Stomach (tissue), 19 donors: ENCODE measurements around the gene P2RX6. TPM values are rescaled to one million over a fixed set of nuclear protein-coding genes. Genes with fewer than 3 reads are reported as not detected.

Experiments used
- DNase-seq, 2 donors: peaks; one replicate each; pipeline versions ENCODE4 v3.0.0 to v3.0.0-alpha.2; 2013 to 2019
- H3K27ac ChIP-seq, 5 donors: fragments of 200-600 bp in 4 of 5; sonication (generic) in 4 of 5; one replicate each; pipeline ENCODE4 v1.5.1; 2013 to 2019; ENCODE audit warnings: mild to moderate bottlenecking in 1 of 5, moderate library complexity in 1 of 5
- H3K27me3 ChIP-seq, 3 donors: fragments of 200-600 bp; sonication (generic); one replicate each; pipeline ENCODE4 v1.5.1; 2017 to 2019; ENCODE audit warnings: mixed run types in 1 of 3
- H3K36me3 ChIP-seq, 4 donors: fragments of 200-600 bp; sonication (generic); 1 replicate in 3 of 4; 2 replicates in 1 of 4; pipeline ENCODE4 v1.5.1; 2016 to 2019
- H3K4me1 ChIP-seq, 4 donors: fragments of 200-600 bp; sonication (generic); one replicate each; pipeline ENCODE4 v1.5.1; 2016 to 2019
- H3K4me3 ChIP-seq, 4 donors: fragments of 200-600 bp; sonication (generic) in 3 of 4; one replicate each; pipeline ENCODE4 v1.5.1; 2016 to 2019; ENCODE audit warnings: mild to moderate bottlenecking in 1 of 4
- H3K9me3 ChIP-seq, 4 donors: fragments of 200-600 bp; sonication (generic); one replicate each; pipeline ENCODE4 v1.5.1; 2016 to 2019
- EP300 ChIP-seq: sonication (generic); formaldehyde crosslinking; IDR thresholded peaks from one replicate; pipeline ENCODE4 v1.6.1; 2017; ENCODE audit warnings: antibody characterized with exemption
- POLR2A ChIP-seq, 4 donors: fragments of 450-650 bp; IDR thresholded peaks; one replicate each; pipeline ENCODE4 v1.6.1; 2016; ENCODE audit warnings: antibody characterized with exemption in 4 of 4, control low read depth in 2 of 4, mild to moderate bottlenecking in 1 of 4, moderate library complexity in 1 of 4
- POLR2AphosphoS5 ChIP-seq, 3 donors: sonication (generic); formaldehyde crosslinking; IDR thresholded peaks; one replicate each; pipeline ENCODE4 v1.6.1; 2016; ENCODE audit warnings: antibody characterized with exemption in 3 of 3
- WGBS, 5 donors: extraction: QIAGEN DNeasy Blood & Tissue Kit in 3 of 5; methylation state at CpG; one replicate each; pipeline versions ENCODE4 v1.1.5 to v1.1.7; 2013 to 2018; 5-methylcytosine and 5-hydroxymethylcytosine counted together
- intact Hi-C: fragments of 100-400 bp; cut with DNase I; formaldehyde crosslinking; loops from one replicate; pipeline ENCODE4 v1.15.1; 2023; ENCODE audit warnings: low total_unique reads
- long read RNA-seq, 10 donors: transcript quantifications; one replicate each; lab custom pipeline, GENCODE V29; 2026
- polyA plus RNA-seq, 3 donors: library from polyadenylated mRNA; stranded (reverse); fragments of 200-250 nt; gene quantifications; one replicate each; pipeline ENCODE4 v1.2.3, GENCODE V29; 2013
- total RNA-seq, 5 donors: library from RNA; depleted of rRNA; stranded (reverse); fragments of >200 nt; gene quantifications; one replicate each; pipeline versions ENCODE4 v1.1.0 to v1.2.3, GENCODE V29; 2014 to 2016
- TF ChIP-seq, protein P1 (sequence below), 7 experiments: fragments of 450-650 bp in 4 of 7; fragments of 200-600 bp in 3 of 7; sonication (generic) in 3 of 7; IDR thresholded peaks; one replicate each; pipeline ENCODE4 v1.5.1; 2016 to 2019; ENCODE audit warnings: antibody characterized with exemption in 7 of 7, control low read depth in 2 of 7, mild to moderate bottlenecking in 1 of 7
- donor health status: healthy with polysubstance abuse.
- donor health status: Bipolar disorder and iron deficiency.
- donor health status: healthy.

P2RX6 gene
- total RNA-seq (under 1 TPM in 1 of 5 donors, not detected in 4; 0.55 TPM), polyA plus RNA-seq (under 1 TPM in 2 of 3 donors, not detected in 1; 0.10 to 0.31 TPM)
- long read RNA-seq, donor 1, result 0 reads
- long read RNA-seq, donor 2, result 0 reads
- long read RNA-seq, donor 3, result 0 reads
- long read RNA-seq, donor 4, result 0 reads
- long read RNA-seq, donor 5, result 0 reads
- long read RNA-seq, donor 6, partial matches to known transcripts, result 0 of 1 reads
- long read RNA-seq, donor 6, other reads (novel, unspliced or antisense), result 0 of 1 reads
- long read RNA-seq, donor 7, result 0 reads
- long read RNA-seq, donor 8, result 0 reads
- long read RNA-seq, donor 9, result 0 reads
- long read RNA-seq, donor 10, result 0 reads

DNA sequence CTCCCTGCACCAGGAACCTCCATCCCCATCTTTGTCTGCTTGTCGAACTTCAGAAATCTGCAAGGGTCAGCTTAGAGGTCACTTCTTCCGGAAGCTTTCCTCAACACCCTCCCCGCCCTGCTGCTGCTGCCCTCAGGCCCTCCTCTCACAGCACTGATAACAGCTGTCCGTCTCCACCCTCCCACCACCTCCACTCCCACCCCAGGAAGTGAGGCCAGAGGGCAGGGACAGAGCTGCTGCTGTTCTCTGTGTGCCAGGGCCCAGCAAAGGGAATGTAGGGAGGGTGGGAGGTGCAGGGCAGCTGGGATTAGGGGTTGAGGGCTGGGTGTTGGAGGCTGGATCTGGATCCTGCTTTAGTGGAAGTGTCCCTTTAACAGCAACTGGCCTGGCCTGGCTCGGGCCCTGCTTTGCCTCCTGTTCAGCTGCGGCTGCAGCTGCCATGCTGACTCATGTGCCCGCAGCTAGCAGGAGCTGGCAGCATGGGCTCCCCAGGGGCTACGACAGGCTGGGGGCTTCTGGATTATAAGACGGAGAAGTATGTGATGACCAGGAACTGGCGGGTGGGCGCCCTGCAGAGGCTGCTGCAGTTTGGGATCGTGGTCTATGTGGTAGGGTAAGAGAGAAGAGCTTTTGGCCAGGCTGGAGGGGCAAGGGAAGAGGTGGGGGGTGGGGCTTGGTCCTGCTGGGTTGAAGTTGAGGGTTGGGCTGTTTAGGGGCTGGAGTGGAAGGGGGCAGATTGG, at the start of gene P2RX6:
P2RX6 (plus strand) TSS at position 440 of the 740 bp plus-strand sequence; CDS start at position 450, 10 bp downstream.
- Histone ChIP-seq H3K9me3 (no peaks in the 10 kb centered on the region), H3K27me3 (no peaks in the 10 kb centered on the region), H3K4me1 (peaks cover 15 to 29% (median 28%) of the 10 kb centered on the region in 4 donors), H3K4me3 (peak within 1 kb of the TSS; percentile 48 to 60 (median 54)), H3K27ac (peak within 1 kb of the TSS; percentile 45 to 84 (median 77)), H3K36me3 (no peaks in the 10 kb centered on the region)
- TF ChIP-seq, protein P1, sequence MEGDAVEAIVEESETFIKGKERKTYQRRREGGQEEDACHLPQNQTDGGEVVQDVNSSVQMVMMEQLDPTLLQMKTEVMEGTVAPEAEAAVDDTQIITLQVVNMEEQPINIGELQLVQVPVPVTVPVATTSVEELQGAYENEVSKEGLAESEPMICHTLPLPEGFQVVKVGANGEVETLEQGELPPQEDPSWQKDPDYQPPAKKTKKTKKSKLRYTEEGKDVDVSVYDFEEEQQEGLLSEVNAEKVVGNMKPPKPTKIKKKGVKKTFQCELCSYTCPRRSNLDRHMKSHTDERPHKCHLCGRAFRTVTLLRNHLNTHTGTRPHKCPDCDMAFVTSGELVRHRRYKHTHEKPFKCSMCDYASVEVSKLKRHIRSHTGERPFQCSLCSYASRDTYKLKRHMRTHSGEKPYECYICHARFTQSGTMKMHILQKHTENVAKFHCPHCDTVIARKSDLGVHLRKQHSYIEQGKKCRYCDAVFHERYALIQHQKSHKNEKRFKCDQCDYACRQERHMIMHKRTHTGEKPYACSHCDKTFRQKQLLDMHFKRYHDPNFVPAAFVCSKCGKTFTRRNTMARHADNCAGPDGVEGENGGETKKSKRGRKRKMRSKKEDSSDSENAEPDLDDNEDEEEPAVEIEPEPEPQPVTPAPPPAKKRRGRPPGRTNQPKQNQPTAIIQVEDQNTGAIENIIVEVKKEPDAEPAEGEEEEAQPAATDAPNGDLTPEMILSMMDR (IDR thresholded peaks at IDR 0.05), result no peak
- TF ChIP-seq POLR2AphosphoS5 (IDR thresholded peaks at IDR 0.05), result no peak
- no peak for TF ChIP-seq EP300
- peak in 1 of 2 donors; percentile 76 for DNase-seq
- intact Hi-C loops, result no loop called here
- 24 to 33% (median 28%) methylated on average over 12 of the region's 12 CpGs for WGBS, 5 donors

DNA sequence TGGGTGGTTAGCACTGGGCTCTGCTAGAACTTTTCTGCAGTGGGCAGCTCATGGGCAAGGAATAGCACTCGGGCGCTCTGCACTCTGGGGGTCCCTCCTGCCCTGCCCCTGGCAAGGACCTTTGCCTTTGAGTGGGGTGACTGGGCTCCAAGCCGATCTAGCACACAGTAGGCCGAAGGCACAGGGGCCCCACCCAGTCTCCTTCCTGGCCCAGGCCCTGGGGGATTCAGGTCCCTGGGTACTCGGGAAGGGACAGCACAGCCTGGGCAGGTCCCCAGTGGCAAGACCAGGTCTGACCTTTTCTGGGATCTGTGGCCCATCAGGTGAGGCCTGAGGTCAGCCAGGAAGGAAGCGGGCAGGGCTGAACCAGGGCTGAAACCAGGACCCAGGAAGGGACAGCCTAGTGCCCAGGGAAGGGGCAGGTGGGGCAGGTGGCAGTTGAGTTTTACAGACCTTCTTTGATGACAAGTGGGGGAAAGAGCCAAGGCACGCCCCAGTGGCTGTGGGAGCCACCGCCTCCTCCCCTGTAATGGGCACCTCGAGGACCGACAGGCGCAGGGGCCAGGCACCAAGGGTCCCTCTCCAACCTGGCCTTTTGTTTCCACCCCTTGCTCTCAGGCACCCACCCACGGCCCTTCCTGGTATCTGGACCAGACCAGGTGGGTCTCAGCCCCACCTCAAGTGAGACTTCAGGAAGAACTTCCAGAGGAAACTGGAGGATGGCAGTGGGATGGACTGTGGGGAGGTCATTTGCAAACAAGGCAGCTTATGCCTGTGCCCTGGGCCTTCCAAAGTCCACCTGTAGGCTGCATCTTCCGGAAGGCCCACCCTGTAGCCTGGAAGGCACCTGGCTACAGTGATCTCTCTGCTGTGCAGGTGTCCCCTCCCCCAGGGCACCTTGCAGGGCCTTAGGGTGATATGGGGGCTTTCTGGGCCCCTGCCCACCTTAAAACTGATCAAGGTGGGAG, 48.8 kb upstream of the P2RX6 start:
- H3K27ac ChIP-seq, result no peak overlapping the region
- no peaks in the 10 kb centered on the region for H3K9me3 ChIP-seq
- H3K27me3 ChIP-seq, result peaks cover 0 to 33% (median 13%) of the 10 kb centered on the region in 3 donors
- H3K36me3 ChIP-seq, result no peaks in the 10 kb centered on the region
- no peak for DNase-seq
- peaks cover 9 to 35% (median 14%) of the 10 kb centered on the region in 4 donors for H3K4me1 ChIP-seq
- WGBS, 5 donors, result 74 to 84% (median 81%) methylated on average over 6 to 13 of the region's 13 CpGs
- no peak overlapping the region for H3K4me3 ChIP-seq
- intact Hi-C loops, result loop anchor here (10.0 kb wide), 1 partner anchor 59 kb away; no protein-coding TSS in a partner anchor
- TF ChIP-seq, protein P1 (IDR thresholded peaks at IDR 0.05), result no peak
- TF ChIP-seq POLR2AphosphoS5 (IDR thresholded peaks at IDR 0.05), result no peak
- no peak for TF ChIP-seq POLR2A (IDR thresholded peaks at IDR 0.05)
- TF ChIP-seq EP300, result no peak

DNA sequence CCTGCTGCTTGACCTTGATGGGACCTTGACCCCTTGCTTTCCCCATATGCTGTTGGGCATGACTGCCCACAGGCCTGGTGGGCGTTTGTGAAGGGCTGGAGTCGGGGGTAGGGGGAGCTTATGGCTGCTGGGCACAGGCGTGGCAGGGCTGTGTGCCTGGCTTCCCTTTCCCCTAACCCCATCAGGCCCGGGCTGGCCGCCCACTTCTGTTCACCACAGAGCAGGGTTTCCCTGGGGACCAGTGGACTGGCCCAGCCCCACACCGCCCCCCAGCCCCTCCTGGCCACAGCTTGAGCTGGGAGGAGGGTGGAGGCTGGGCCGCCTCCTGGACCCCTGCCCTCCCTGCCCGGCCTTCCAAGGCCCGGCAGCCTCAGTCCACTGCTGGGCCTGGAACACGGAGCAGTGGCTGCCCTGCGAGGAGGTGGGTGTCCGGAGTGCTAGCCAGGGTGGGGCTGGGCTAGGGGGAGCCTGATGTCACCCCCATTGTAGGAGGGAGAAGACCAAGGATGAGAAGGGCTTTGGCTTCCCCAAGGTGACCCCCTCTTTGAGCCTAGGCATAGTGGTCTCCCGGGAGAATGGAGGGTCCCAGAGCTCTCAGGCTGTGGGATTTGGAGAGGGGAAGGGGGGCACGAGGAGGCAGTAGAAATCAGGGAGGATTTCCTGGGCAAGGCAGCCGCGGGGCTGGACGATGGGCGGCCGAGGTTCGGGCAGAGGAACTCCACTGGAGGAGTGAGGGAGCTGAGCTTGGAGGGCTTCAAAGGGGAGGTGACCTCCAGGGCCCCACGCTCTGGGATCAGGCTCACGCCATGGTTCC, 47.9 kb upstream of the P2RX6 start, which contains the start of gene AIFM3:
AIFM3 (plus strand) TSS at position 373 of the 814 bp plus-strand sequence. CDS start 690 bp downstream, outside the sequence.
- Histone ChIP-seq H3K27me3 (peaks cover 0 to 33% (median 13%) of the 10 kb centered on the region in 3 donors), H3K9me3 (no peaks in the 10 kb centered on the region), H3K4me3 (no peak within 1 kb of the TSS), H3K4me1 (peaks cover 9 to 27% (median 12%) of the 10 kb centered on the region in 4 donors), H3K27ac (no peak within 1 kb of the TSS), H3K36me3 (no peaks in the 10 kb centered on the region)
- whole genome bisulfite sequencing, 5 donors, result 56 to 73% (median 66%) methylated on average over 14 to 22 of the region's 22 CpGs
- intact Hi-C loops, result loop anchor here (10.0 kb wide), 1 partner anchor 58 kb away; no protein-coding TSS in a partner anchor
- TF ChIP-seq POLR2A (IDR thresholded peaks at IDR 0.05) (no peak), POLR2AphosphoS5 (IDR thresholded peaks at IDR 0.05) (no peak), EP300 (no peak)
- TF ChIP-seq, protein P1 (IDR thresholded peaks at IDR 0.05), result no peak
- no peak for DNase-seq
